ENCODE data around the gene MOB2. TPM values are rescaled to one million over a fixed set of nuclear protein-coding genes. Genes with fewer than 3 reads are reported as not detected.
A peak's percentile ranks its signal among the peaks of the same experiment; 100 is the strongest.
"Not testable (repeated sequence)": the region's sequence is repeated elsewhere in the genome, so short reads cannot be mapped to it uniquely, and the experiment has no call there.

MOB2 gene
- total RNA-seq, 2 donors from 2014 or later: 47.5 to 57.2 TPM

GRCh38 chr11:1519028-1520010, 32.7 kb upstream of the MOB2 start:
- intact Hi-C loops (cut with DNase I): loop anchor here (5.0 kb wide), 2 partner anchors 67 to 317 kb away; no protein-coding TSS in a partner anchor
- no peak for DNase-seq (ENCODE audit: low spot score)

- intact Hi-C loops (cut with DNase I): loop anchor here (5.0 kb wide), 2 partner anchors 66 to 316 kb away; no protein-coding TSS in a partner anchor
- no peak for DNase-seq (ENCODE audit: low spot score)
Observed at GRCh38 chr11:1518301-1518700, 31.7 kb upstream of the MOB2 start.

DNA sequence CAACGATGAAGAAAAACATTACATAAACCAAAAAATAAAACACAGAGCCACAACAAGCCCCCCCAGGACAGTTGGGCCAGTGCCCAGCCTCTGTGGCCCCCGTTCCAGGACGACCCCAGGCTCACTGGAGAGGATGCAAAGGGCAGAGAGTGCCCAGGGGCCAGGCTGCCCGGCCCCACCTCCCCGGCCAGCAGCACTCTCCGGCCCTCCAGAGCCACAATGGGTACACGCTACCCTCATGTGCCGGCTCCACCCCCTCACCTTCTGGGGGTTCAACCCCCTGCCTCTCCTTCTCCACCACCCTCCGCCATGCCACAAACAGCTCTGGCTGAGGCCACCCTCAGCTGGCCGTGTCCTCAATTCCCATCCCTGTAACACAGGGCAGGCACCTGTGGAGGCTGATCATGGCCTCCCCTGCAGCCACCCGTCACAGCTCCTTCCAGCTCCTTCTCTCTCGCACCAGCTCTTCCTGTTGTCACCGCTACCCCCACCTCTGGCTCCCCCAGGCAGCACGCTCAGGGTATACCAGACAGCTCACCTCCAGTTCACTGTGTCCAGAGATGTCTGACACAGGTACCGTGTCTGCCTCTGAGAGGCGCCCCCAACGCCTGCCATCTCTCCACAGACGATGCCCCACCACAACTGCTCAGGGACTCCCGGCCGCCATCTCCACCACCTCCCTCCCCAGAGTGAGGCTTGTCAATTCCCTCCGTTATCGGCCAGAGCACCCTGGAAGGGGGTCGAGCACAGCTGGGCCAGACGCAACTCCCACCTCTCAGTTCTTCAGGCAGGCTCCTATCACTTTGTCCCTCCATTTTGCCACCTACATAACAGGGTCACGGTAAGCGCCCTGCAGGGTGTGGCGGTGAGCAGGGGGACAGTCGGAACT, 30.8 kb upstream of the MOB2 start:
- intact Hi-C loops (cut with DNase I): loop anchor here (2.0 to 5.0 kb wide), 3 partner anchors 65 to 315 kb away; no protein-coding TSS in a partner anchor
- no peak for DNase-seq (ENCODE audit: low spot score)

GRCh38 chr11:1516273-1517067, 29.9 kb upstream of the MOB2 start:
- DNase-seq (ENCODE audit: low spot score): no peak
- intact Hi-C loops (cut with DNase I): loop anchor here (2.0 to 5.0 kb wide), 3 partner anchors 64 to 314 kb away; no protein-coding TSS in a partner anchor

DNA sequence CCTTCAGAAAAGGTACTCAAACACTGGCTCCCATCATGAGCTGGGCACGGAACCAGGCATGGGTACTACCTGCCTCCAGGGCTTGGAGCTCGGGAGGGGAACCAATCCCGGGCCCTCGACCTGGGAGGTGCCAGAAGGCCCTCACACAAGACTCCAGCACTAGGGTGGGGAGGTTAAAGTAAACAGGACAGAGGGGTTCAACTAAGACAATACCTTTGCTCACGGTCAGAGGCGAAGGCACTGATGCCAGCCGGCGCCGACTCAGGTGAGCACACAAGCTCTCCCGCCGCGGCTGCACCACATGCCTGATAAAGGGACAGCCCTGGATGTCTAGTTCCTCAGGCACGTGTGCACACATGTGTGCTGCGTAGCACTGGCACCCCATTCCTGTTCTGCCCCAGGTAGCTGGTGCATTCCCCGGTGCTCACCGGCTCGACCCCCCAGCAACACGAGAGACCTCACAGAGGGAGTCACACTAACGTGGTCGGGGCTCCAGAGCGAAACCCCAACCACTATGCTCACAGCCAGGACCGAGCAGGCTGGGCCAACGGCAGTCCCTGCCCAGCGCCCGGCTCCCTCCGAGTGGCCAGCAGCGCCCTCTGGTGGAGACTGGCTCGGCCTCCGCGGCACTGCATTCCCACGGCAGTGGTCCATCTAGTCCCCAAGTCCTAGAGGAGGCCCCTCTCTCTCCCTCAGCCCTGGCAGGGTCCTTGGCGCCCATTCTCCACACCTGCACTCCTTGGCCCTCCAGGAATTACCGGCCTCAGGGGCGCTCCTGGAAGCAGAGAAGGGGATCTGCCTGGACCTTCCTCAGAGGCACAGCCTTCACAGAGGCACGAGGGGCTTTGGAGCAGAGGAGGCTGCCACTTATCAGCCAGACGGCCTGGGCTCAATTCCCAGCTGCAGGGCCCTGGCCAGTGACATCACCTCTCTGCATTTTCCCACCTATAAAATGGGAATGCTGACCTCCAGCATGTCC, 28.8 kb upstream of the MOB2 start:
- intact Hi-C loops (cut with DNase I): loop anchor here (2.0 to 5.0 kb wide), 3 partner anchors 63 to 313 kb away; no protein-coding TSS in a partner anchor
- peak; percentile 95 for DNase-seq (ENCODE audit: low spot score)

DNA sequence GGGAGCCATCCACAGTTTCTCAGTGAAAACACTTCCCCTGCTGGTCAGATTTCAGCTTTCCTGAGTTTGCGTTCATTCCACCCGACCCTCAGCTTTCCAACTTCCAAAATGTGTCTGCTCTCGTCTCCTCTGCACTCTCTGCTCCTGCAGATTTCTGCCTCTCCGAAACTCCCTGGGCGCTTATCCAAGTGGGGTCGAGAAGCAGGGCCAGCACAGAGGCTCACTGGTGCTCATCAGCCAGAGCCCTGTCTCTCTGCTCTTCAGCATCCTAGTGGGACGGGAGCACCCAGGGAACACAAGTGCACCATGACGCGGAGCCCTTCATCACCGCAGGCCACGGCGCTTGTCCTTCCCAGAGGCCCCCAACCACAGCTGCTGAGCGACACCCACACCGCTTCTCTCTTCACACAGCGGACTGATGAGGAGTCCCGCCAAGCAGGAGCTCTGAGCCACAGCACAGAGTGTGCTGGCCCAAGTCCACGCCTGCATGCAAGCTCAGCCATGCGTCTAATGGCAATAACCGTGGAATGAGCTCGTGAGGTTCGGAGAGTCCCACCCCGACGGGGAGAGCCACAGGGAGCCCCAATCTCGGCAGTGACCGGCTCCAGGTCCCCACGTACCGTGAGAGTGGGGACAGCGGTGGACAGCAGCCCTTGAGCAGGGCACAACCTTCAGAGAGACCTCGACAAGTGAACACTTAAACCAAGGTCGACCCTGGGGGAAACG, 27.9 kb upstream of the MOB2 start:
- DNase-seq (ENCODE audit: low spot score): no peak
- intact Hi-C loops (cut with DNase I): loop anchor here (5.0 kb wide), 2 partner anchors 62 to 312 kb away; no protein-coding TSS in a partner anchor

DNA sequence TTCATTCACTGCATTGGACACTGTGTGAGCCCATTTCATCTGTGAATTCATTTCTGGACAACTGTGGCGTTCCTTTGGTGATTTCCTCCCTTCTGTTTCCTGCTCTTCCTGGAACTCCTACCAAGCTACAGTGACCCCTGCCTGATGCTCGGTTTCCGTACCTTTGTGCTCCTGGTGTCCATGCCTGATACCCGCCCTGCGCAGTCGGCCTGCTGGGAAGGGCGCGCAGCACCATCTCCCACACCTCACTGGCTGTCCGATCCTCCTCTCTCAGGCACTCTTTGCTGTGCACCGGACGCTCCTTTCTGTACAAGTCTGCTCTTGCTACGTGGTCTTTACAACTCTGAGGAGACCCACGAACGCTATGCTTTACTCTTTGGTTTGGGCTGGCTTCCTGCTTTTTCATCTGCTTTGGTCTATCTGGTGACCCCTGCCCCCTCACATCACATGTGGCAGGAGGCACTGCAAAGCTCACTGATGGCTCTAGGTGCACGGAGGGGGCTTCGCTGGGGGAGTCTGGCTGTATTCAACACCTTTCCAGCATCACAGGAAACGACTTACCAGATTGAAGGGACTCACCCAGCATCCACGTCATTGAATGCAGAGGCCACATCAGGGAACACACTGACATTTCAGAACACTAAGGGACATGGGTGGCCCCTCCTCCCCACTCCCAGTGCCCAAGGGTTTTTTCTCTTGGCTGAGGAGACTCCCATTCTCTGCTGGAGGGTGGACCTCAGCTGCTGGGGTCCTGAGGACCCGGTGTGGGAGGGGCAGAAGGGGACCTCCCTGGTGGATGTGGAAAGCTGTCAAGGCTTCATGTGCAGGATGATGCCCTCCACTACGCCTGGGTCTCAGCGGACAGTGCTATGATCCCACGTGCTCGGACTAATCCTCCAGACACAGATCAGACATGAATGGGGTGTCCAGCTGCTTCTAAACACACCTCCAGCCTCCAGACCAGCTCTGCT, 27.0 kb upstream of the MOB2 start:
- intact Hi-C loops (cut with DNase I): no loop called here
- no peak for DNase-seq (ENCODE audit: low spot score)

DNA sequence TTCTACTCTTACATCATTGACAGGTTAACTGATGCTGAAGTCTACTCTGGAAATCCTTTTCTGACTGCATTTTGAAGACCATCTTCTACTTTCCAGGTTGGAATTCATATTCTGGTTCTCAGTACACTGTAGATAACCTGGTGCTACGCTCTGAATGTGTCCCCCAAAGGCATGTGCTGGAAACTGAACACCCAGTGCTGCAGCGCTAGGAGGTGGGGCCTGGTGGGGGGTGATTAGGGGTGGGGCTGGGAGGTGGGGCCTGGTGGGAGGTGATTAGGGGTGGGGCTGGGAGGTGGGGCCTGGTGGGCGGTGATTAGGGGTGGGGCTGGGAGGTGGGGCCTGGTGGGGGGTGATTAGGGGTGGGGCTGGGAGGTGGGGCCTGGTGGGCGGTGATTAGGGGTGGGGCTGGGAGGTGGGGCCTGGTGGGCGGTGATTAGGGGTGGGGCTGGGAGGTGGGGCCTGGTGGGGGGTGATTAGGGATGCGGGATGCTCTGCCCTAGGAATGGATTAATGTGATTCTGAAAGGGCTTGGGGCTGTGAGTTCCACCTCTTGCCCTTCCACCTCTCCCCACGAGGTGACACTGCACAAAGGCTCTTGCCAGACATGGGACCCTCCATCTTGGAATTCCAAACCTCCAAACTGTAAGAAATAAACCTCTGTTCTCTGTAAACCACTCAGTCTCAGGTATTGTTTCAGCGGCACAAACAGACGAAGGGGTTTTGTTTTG, 26.1 kb upstream of the MOB2 start:
- intact Hi-C loops (cut with DNase I); DNase-seq (ENCODE audit: low spot score): not testable (repeated sequence)

DNA sequence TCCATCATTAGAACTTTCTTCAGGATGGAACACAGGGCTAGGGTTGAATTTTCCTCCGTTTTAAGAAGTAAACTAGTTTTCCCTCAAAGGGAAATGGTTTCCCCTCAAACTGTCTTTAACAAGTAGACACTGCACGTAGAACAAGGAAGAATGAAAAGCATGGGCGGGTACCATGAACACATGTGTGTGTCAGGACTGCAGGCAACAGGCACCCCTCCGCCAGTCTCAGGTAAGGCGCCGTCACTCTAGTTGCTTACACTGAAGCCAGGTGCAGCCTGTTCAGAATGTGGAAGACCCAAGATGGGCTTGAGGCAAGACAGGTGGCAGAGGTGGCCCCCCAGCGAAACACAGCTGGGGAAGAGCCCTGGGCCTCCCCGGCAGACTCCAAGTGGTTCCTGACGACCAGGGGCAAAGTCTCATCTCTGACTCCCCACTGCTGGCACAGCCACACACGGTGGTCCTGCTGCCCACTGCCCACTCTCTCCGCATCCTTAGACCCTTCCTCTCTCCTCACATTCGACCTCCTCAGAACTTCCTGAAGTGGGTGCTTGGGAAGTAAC, 25.4 kb upstream of the MOB2 start:
- intact Hi-C loops (cut with DNase I): no loop called here
- DNase-seq (ENCODE audit: low spot score): no peak

DNA sequence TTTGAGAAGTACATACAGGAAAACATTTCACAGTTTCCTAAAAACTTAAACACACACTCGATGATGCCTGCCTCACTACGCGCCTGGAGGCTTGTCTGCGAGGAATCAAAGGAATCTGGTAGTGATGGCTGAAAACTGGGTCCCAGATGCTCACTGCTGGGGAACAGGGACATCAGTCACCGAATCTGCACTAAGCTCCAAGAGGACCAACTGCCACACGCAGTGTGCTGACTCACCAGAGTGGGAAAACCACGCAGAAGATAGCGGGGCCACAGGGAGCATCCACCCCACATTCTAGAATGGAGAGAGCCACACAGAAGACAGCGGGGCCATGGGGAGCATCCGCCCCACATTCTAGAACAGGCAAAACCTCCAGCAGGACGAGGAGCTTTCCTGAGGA, 24.3 kb upstream of the MOB2 start:
- no peak for DNase-seq (ENCODE audit: low spot score)
- intact Hi-C loops (cut with DNase I): no loop called here

- intact Hi-C loops (cut with DNase I); DNase-seq (ENCODE audit: low spot score): not testable (repeated sequence)
Observed at GRCh38 chr11:1510351-1510750, 23.8 kb upstream of the MOB2 start.

- intact Hi-C loops (cut with DNase I): no loop called here
- no peak for DNase-seq (ENCODE audit: low spot score)
Observed at GRCh38 chr11:1509626-1510255, 23.2 kb upstream of the MOB2 start.

- intact Hi-C loops (cut with DNase I): no loop called here
- no peak for DNase-seq (ENCODE audit: low spot score)
Observed at GRCh38 chr11:1508986-1509385, 22.4 kb upstream of the MOB2 start.

DNA sequence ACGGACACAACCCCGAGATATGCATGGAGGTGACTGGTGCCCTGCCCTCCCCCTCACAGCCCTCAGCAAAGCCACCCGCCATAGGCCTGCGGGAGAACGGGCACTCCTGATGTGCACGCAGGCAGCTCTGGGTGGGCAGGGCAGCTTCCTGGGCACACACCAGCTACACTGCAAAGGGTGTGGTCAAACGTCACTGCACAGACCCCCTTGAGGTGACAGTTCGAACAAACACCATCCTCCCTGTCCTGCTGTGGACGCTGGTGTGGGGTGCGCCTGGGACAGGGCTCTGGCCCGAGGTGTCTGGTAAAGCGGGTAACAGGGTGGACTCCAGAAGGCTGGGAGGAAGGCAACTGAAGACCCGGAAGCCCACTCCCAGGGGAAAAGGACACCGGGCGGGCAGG, 21.9 kb upstream of the MOB2 start:
- intact Hi-C loops (cut with DNase I): no loop called here
- DNase-seq (ENCODE audit: low spot score): no peak

All from posterior vena cava (tissue), 2 donors.